HG03108 (cell line): ENCODE results near the gene DCBLD1.

Source experiments
- ATAC-seq: cut with Tn5 transposase; IDR thresholded peaks from one replicate; pipeline ENCODE4 v1.9.1; 2021; ENCODE audit warnings: moderate library complexity; ENCODE audit not compliant: unreplicated experiment

Gene DCBLD1

GRCh38 chr6:117555262-117555849 is 72.9 kb downstream of the DCBLD1 start:
- ATAC-seq: no peak

- ATAC-seq: no peak
Measured at GRCh38 chr6:117555882-117556498, 73.5 kb downstream of the DCBLD1 start.

GRCh38 chr6:117557951-117558350 is 75.5 kb downstream of the DCBLD1 start:
- no peak for ATAC-seq

- ATAC-seq: no peak
Measured at GRCh38 chr6:117558818-117559217, 76.3 kb downstream of the DCBLD1 start.

GRCh38 chr6:117559299-117559698 is 76.8 kb downstream of the DCBLD1 start:
- no peak for ATAC-seq

GRCh38 chr6:117561128-117561527 is 78.7 kb downstream of the DCBLD1 start:
- ATAC-seq: no peak

GRCh38 chr6:117564681-117565080 is 82.2 kb downstream of the DCBLD1 start:
- no peak for ATAC-seq

GRCh38 chr6:117568247-117568646 is 85.8 kb downstream of the DCBLD1 start:
- no peak for ATAC-seq

- no peak for ATAC-seq
Measured at GRCh38 chr6:117568831-117569410, 86.4 kb downstream of the DCBLD1 start.

GRCh38 chr6:117573006-117573680 is 90.7 kb downstream of the DCBLD1 start:
- ATAC-seq: no peak

- no peak for ATAC-seq
Measured at GRCh38 chr6:117574198-117574597, 91.7 kb downstream of the DCBLD1 start.

- no peak for ATAC-seq
Measured at GRCh38 chr6:117585647-117586046, 103.2 kb downstream of the DCBLD1 start.

GRCh38 chr6:117590447-117590846 is 108.0 kb downstream of the DCBLD1 start:
- no peak for ATAC-seq

GRCh38 chr6:117591405-117591804 is 108.9 kb downstream of the DCBLD1 start:
- no peak for ATAC-seq

- no peak for ATAC-seq
Measured at GRCh38 chr6:117592983-117593759, 110.7 kb downstream of the DCBLD1 start.

- ATAC-seq: no peak
Measured at GRCh38 chr6:117595099-117595923, 112.8 kb downstream of the DCBLD1 start.

GRCh38 chr6:117597755-117598154 is 115.3 kb downstream of the DCBLD1 start:
- no peak for ATAC-seq
